ENCODE data around the gene APOL4. TPM values are rescaled to one million over a fixed set of nuclear protein-coding genes. Genes with fewer than 3 reads are reported as not detected.
"Not testable (repeated sequence)": the region's sequence is repeated elsewhere in the genome, so short reads cannot be mapped to it uniquely, and the experiment has no call there.

Gene APOL4
- total RNA-seq, 4 donors from 2014 or later: 3.3 to 7.9 (median 6.4) TPM

- H3K36me3 ChIP-seq: no peaks in the 10 kb centered on the region
- H3K4me3 ChIP-seq: no peak overlapping the region
- H3K27me3 ChIP-seq: no peaks in the 10 kb centered on the region
- H3K9me3 ChIP-seq: no peaks in the 10 kb centered on the region
- DNase-seq (ENCODE audit: low spot score in 2 of 2): no peak
- peaks cover 12% of the 10 kb centered on the region for H3K4me1 ChIP-seq
- no peak for TF ChIP-seq POLR2AphosphoS5 (IDR thresholded peaks at IDR 0.05)
- no peak for TF ChIP-seq POLR2A (IDR thresholded peaks at IDR 0.05)
- no peak for TF ChIP-seq CTCF (IDR thresholded peaks at IDR 0.05)
- no peak for TF ChIP-seq EP300 (IDR thresholded peaks at IDR 0.05)
- no peak overlapping the region for H3K27ac ChIP-seq
- WGBS: 58% methylated on average over 17 of the region's 17 CpGs
Observed at GRCh38 chr22:36191106-36191836, 10.3 kb downstream of the APOL4 start.

GRCh38 chr22:36187862-36188261, 13.7 kb downstream of the APOL4 start:
- not testable (repeated sequence) for H3K9me3 ChIP-seq; H3K27me3 ChIP-seq; H3K27ac ChIP-seq; DNase-seq (ENCODE audit: low spot score in 2 of 2); H3K36me3 ChIP-seq; H3K4me3 ChIP-seq
- H3K4me1 ChIP-seq: peaks cover 21% of the 10 kb centered on the region
- 98% methylated on average over 3 of the region's 6 CpGs for WGBS

DNA sequence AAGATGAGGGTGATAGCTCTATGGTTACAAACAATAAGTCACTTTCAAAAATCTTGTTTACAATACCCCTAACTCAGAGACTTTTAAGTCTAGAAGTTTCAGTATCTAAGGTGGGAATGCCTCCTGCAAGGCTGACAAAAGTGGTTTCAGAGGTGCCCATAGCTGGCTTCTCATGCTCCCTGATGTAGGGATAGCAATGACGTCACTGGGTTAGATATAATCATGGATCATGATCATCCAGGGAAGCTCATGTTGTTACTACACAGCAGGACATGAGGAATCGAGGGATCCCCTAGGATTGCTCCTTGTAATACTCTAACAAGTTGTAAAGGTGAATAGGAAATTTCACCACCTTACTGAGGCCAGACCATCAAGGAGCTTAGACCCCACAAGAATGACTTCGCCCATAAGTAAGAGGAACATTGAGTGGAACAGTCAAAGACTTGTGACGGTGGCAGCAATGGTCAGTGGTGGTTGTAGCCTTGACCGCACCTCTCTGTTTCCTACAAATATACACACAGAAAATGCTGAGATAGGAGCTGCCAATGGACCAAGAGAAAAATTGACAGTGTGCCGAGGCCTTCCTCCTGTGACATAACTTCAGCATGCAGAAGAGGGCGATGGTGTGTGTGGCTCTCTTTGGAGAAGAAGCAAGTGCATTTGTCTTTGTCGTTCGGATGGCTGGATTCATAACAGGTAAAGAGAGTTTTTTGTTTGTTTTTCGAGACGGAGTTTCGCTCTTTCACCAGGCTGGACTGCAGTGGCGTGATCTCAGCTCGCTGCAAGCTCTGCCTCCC, 15.6 kb downstream of the APOL4 start:
- Histone ChIP-seq H3K9me3 (no peaks in the 10 kb centered on the region), H3K36me3 (no peaks in the 10 kb centered on the region), H3K4me1 (peaks cover 16% of the 10 kb centered on the region), H3K4me3 (no peak overlapping the region), H3K27me3 (no peaks in the 10 kb centered on the region), H3K27ac (no peak overlapping the region)
- DNase-seq (ENCODE audit: low spot score in 2 of 2): no peak
- TF ChIP-seq CTCF (IDR thresholded peaks at IDR 0.05) (no peak), POLR2AphosphoS5 (IDR thresholded peaks at IDR 0.05) (no peak), POLR2A (IDR thresholded peaks at IDR 0.05) (no peak), EP300 (IDR thresholded peaks at IDR 0.05) (no peak)
- WGBS: 86% methylated on average over 14 of the region's 14 CpGs

GRCh38 chr22:36184433-36185025, 17.1 kb downstream of the APOL4 start:
- 79% methylated on average over 10 of the region's 10 CpGs for WGBS
- no peaks in the 10 kb centered on the region for H3K36me3 ChIP-seq
- H3K27me3 ChIP-seq: no peaks in the 10 kb centered on the region
- no peak overlapping the region for H3K27ac ChIP-seq
- H3K9me3 ChIP-seq: no peaks in the 10 kb centered on the region
- TF ChIP-seq EP300 (IDR thresholded peaks at IDR 0.05) (no peak), CTCF (IDR thresholded peaks at IDR 0.05) (no peak), POLR2A (IDR thresholded peaks at IDR 0.05) (no peak), POLR2AphosphoS5 (IDR thresholded peaks at IDR 0.05) (no peak)
- no peak for DNase-seq (ENCODE audit: low spot score in 2 of 2)
- H3K4me3 ChIP-seq: no peak overlapping the region
- H3K4me1 ChIP-seq: peaks cover 14% of the 10 kb centered on the region

GRCh38 chr22:36183446-36183845, 18.2 kb downstream of the APOL4 start:
- Histone ChIP-seq H3K36me3 (no peaks in the 10 kb centered on the region), H3K27ac (no peak overlapping the region), H3K9me3 (no peaks in the 10 kb centered on the region), H3K4me1 (peaks cover 14% of the 10 kb centered on the region), H3K27me3 (no peaks in the 10 kb centered on the region), H3K4me3 (no peak overlapping the region)
- DNase-seq (ENCODE audit: low spot score in 2 of 2): no peak
- TF ChIP-seq POLR2AphosphoS5 (IDR thresholded peaks at IDR 0.05): no peak
- TF ChIP-seq CTCF (IDR thresholded peaks at IDR 0.05): no peak
- no peak for TF ChIP-seq POLR2A (IDR thresholded peaks at IDR 0.05)
- no peak for TF ChIP-seq EP300 (IDR thresholded peaks at IDR 0.05)
- 95% methylated on average over 7 of the region's 7 CpGs for WGBS
